Body of pancreas (tissue), 4 donors: ENCODE data around the gene ANKRD13C. TPM values are rescaled to one million over a fixed set of nuclear protein-coding genes. Genes with fewer than 3 reads are reported as not detected.
A peak's percentile ranks its signal among the peaks of the same experiment; 100 is the strongest.
"Not testable (repeated sequence)": the region's sequence is repeated elsewhere in the genome, so short reads cannot be mapped to it uniquely, and the experiment has no call there.

Source experiments
- ATAC-seq: fragments of 150-250 bp; one replicate; pipeline ENCODE4 v1.9.1; 2016
- DNase-seq, 4 donors: peaks; one replicate each; pipeline ENCODE4 v3.0.0-alpha.2; 2019
- H3K27ac ChIP-seq, 4 donors: fragments of 200-600 bp; sonication (generic); 1 replicate in 3 of 4; 2 replicates in 1 of 4; pipeline versions ENCODE4 v1.5.1 to v1.6.1; 2016 to 2019; ENCODE audit warnings: mild to moderate bottlenecking in 1 of 4, mixed read lengths in 1 of 4, moderate library complexity in 1 of 4
- H3K27me3 ChIP-seq, 2 donors: fragments of 200-600 bp; sonication (generic); one replicate each; pipeline ENCODE4 v1.6.0; 2016; ENCODE audit warnings: mild to moderate bottlenecking in 1 of 2
- H3K36me3 ChIP-seq, 2 donors: fragments of 200-600 bp; sonication (generic); replicated peaks in 1 of 2; 2 replicates each; pipeline ENCODE4 v1.5.1; 2016; ENCODE audit warnings: low read depth in 2 of 2; ENCODE audit not compliant: insufficient read depth in 1 of 2
- H3K4me1 ChIP-seq: fragments of 200-600 bp; sonication (generic); one replicate; pipeline ENCODE4 v1.6.0; 2016
- H3K4me3 ChIP-seq, 2 donors: fragments of 200-600 bp; sonication (generic); 1 replicate in 1 of 2; 2 replicates in 1 of 2; pipeline ENCODE4 v1.5.1; 2016 to 2019
- H3K9me3 ChIP-seq, 3 donors: fragments of 200-600 bp; sonication (generic); 1 replicate in 2 of 3; 2 replicates in 1 of 3; pipeline ENCODE4 v1.5.1; 2016
- CTCF ChIP-seq, 7 experiments: fragments of 450-650 bp in 4 of 7; fragments of 200-600 bp in 3 of 7; sonication (generic) in 3 of 7; IDR thresholded peaks; one replicate each; pipeline ENCODE4 v1.5.1; 2016 to 2019; ENCODE audit warnings: antibody characterized with exemption in 7 of 7
- POLR2A ChIP-seq, 3 donors: fragments of 450-650 bp; IDR thresholded peaks; one replicate each; pipeline ENCODE4 v1.6.1; 2016; ENCODE audit warnings: antibody characterized with exemption in 3 of 3, mild to moderate bottlenecking in 2 of 3
- WGBS, 2 donors: methylation state at CpG; one replicate each; pipeline ENCODE4 v1.1.5; 2017; 5-methylcytosine and 5-hydroxymethylcytosine counted together
- intact Hi-C: fragments of 100-400 bp; cut with DNase I; formaldehyde crosslinking; loops from one replicate; pipeline ENCODE4 v1.15.1; 2023
- total RNA-seq, 2 donors: library from RNA; depleted of rRNA; stranded (reverse); fragments of >200 nt; gene quantifications; one replicate each; pipeline ENCODE4 v1.1.0, GENCODE V29; 2016

The ANKRD13C gene
- total RNA-seq, 2 donors from 2014 or later: 13.7 to 21.8 TPM

- Histone ChIP-seq H3K27ac (peak overlapping the region; percentile 74 to 95 (median 90)), H3K36me3 (no peaks in the 10 kb centered on the region), H3K9me3 (no peaks in the 10 kb centered on the region), H3K4me3 (peak overlapping the region; percentile 94 to 96), H3K27me3 (no peaks in the 10 kb centered on the region), H3K4me1 (peaks cover 35% of the 10 kb centered on the region)
- 0% methylated on average over 12 to 34 of the region's 34 CpGs for WGBS, 2 donors
- no peak for TF ChIP-seq CTCF (IDR thresholded peaks at IDR 0.05)
- TF ChIP-seq POLR2A (IDR thresholded peaks at IDR 0.05): no peak
- DNase-seq (peak in 1 of 4 donors; percentile 7), ATAC-seq (peak; percentile 13)
- intact Hi-C loops: no loop called here
Observed at GRCh38 chr1:70353601-70354331, 756 bp downstream of the ANKRD13C start.

- H3K4me1 ChIP-seq: peaks cover 35% of the 10 kb centered on the region
- ATAC-seq (no peak), DNase-seq (no peak)
- TF ChIP-seq POLR2A (IDR thresholded peaks at IDR 0.05) (no peak), CTCF (IDR thresholded peaks at IDR 0.05) (no peak)
- H3K36me3 ChIP-seq: no peaks in the 10 kb centered on the region
- H3K27ac ChIP-seq: no peak overlapping the region
- H3K9me3 ChIP-seq: no peaks in the 10 kb centered on the region
- intact Hi-C loops: no loop called here
- WGBS, 2 donors: 19 to 25% methylated on average over 4 of the region's 4 CpGs
- peak overlapping the region in 1 of 2 donors; percentile 94 for H3K4me3 ChIP-seq
- no peaks in the 10 kb centered on the region for H3K27me3 ChIP-seq
Observed at GRCh38 chr1:70353044-70353443, 1.5 kb downstream of the ANKRD13C start.

- intact Hi-C loops: not testable (repeated sequence)
Observed at GRCh38 chr1:70349799-70350198, 4.7 kb downstream of the ANKRD13C start.

GRCh38 chr1:70348399-70349165 is 5.9 kb downstream of the ANKRD13C start:
- no peak for TF ChIP-seq CTCF (IDR thresholded peaks at IDR 0.05)
- Histone ChIP-seq H3K27me3 (no peaks in the 10 kb centered on the region), H3K36me3 (no peaks in the 10 kb centered on the region), H3K9me3 (no peaks in the 10 kb centered on the region), H3K4me1 (peaks cover 27% of the 10 kb centered on the region), H3K4me3 (no peak overlapping the region), H3K27ac (no peak overlapping the region)
- intact Hi-C loops: no loop called here
- WGBS, 2 donors: 88 to 93% methylated on average over 11 of the region's 11 CpGs
- DNase-seq (no peak), ATAC-seq (no peak)

More at GRCh38 chr1:70349799-70350198, 4.7 kb downstream of the ANKRD13C start:
- not testable (repeated sequence) for H3K27me3 ChIP-seq, H3K9me3 ChIP-seq, H3K36me3 ChIP-seq, DNase-seq, ATAC-seq, H3K27ac ChIP-seq, H3K4me3 ChIP-seq
- H3K4me1 ChIP-seq: peaks cover 27% of the 10 kb centered on the region
- WGBS, 2 donors: 87 to 88% methylated on average over 4 of the region's 4 CpGs

- H3K4me3 ChIP-seq, intact Hi-C loops, H3K27me3 ChIP-seq, H3K9me3 ChIP-seq, DNase-seq, H3K36me3 ChIP-seq, H3K27ac ChIP-seq, ATAC-seq, H3K4me1 ChIP-seq: not testable (repeated sequence)
- WGBS, 2 donors: 94 to 97% methylated on average over 3 of the region's 3 CpGs
Observed at GRCh38 chr1:70339644-70340043, 14.9 kb downstream of the ANKRD13C start.
